ENCODE measurements around the gene USP4. TPM values are rescaled to one million over a fixed set of nuclear protein-coding genes. Genes with fewer than 3 reads are reported as not detected.
A peak's percentile ranks its signal among the peaks of the same experiment; 100 is the strongest.
"Not testable (repeated sequence)": the region's sequence is repeated elsewhere in the genome, so short reads cannot be mapped to it uniquely, and the experiment has no call there.

The USP4 gene
- total and polyA plus RNA-seq, 3 donors from 2014 or later, result 48.0 to 95.1 (median 72.0) TPM

DNA sequence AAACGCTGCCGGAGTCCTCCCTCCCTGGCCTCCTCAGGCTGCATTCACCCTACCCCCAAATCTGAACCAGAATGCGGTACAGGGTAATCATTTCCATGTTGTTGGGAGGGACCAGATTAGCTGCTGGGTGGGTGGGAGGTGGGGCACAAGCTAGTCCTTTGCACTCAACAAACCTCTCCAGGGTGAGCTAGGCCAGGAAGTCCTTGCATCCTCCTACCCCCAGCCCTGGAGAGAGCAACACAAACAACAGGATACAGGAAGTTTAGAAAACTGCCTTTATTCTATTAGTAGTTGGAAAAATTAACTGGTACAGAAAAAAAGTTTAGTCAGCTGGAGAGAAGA is 19.0 kb upstream of the USP4 start:
- peaks cover 10% of the 10 kb centered on the region for H3K4me1 ChIP-seq
- intact Hi-C loops (cut with DNase I; ENCODE audit: low total_unique reads), result no loop called here
- 3% methylated on average over 3 of the region's 3 CpGs; no CpG with 5 or more reads in 1 of the 2 donors for WGBS, 2 donors

DNA sequence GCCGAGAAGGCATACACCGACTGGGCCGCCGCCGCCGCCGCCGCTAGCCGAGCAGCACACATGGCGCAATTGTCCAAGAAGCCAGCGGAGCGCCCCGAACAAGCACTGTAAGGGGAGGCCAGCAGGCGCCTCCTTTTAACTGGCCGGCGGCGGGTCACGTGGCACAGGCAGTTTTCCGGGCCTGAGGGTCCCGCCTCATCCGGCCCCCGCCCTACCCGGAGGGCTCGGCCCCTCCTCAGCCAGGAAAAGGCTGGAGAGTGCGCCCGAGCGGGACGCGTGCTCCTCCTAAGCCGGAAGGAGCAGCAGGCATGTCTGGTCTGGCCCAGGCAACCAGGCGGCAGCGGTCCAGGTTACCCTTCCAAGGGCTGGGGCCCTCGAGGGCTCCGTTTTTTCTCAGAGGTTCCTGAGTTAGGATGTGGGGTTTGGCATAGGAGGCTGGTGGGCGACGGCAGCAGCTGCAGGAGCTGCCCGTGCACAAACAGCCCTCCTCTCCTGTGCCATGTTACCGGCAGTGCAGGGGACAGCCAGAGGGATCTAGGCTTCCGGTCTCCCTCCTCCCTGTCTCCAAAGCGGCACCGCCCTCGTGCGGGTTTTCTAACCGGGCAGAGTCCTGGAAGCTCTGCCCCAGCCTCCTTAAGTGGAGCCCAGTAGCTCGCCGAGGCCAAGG is 18.5 kb upstream of the USP4 start, which contains the start of gene GPX1:
Gene GPX1 (minus strand): TSS at position 137 of the 667 bp plus-strand sequence. CDS start 75 bp downstream, at position 62.
- H3K4me1 ChIP-seq, result peaks cover 10% of the 10 kb centered on the region
- 0% methylated on average over 33 of the region's 46 CpGs; no CpG with 5 or more reads in 1 of the 2 donors for WGBS, 2 donors
- peak; percentile 96 for DNase-seq
- peak within 1 kb of the TSS; percentile 74 to 82 for H3K4me3 ChIP-seq
- H3K27me3 ChIP-seq, result no peaks in the 10 kb centered on the region
- no peaks in the 10 kb centered on the region for H3K36me3 ChIP-seq (ENCODE audit: low read depth, missing control alignments)
- TF ChIP-seq CTCF (IDR thresholded peaks at IDR 0.05), result no peak
- no peak for TF ChIP-seq POLR2A (IDR thresholded peaks at IDR 0.05)
- intact Hi-C loops (cut with DNase I; ENCODE audit: low total_unique reads), result no loop called here
- H3K27ac ChIP-seq, result peak within 1 kb of the TSS; percentile 71 to 78
- no peaks in the 10 kb centered on the region for H3K9me3 ChIP-seq

More for the DNA sequence above, 19.0 kb upstream of the USP4 start:
- H3K27me3 ChIP-seq, result no peaks in the 10 kb centered on the region
- no peak for DNase-seq
- H3K27ac ChIP-seq, result peak overlapping the region; percentile 16 to 78
- peak overlapping the region; percentile 74 to 82 for H3K4me3 ChIP-seq
- no peaks in the 10 kb centered on the region for H3K36me3 ChIP-seq (ENCODE audit: low read depth, missing control alignments)
- TF ChIP-seq POLR2A (IDR thresholded peaks at IDR 0.05) (no peak), CTCF (IDR thresholded peaks at IDR 0.05) (no peak)
- H3K9me3 ChIP-seq, result no peaks in the 10 kb centered on the region

DNA sequence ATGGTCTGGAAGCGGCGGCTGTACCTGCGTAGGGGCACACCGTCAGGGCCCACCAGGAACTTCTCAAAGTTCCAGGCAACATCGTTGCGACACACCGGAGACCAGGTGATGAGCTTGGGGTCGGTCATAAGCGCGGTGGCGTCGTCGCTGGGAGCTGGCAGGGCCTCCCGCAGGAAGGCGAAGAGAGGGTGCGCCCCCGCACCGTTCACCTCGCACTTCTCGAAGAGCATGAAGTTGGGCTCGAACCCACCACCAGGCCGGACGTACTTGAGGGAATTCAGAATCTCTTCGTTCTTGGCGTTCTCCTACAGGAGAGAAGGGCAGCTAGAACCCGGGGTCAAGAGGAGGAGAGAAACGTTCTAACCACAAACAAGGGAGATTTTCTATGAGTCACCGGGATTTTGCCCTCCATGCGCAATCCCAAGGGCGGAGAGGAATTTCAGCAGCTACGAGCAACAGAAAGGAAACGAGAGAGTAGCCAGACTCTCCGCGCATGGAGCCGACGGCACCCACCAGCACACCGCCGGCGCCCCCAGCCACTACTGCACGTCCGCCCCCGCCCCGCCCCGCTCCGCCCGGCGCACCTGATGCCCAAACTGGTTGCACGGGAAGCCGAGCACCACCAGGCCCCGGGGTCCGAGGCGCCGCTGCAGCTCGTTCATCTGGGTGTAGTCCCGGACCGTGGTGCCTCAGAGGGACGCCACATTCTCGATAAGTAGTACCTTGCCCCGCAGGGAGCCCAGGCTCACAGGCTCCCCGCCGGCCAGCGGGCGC is 17.8 kb upstream of the USP4 start:
- H3K9me3 ChIP-seq; intact Hi-C loops (cut with DNase I; ENCODE audit: low total_unique reads); H3K4me1 ChIP-seq; H3K27me3 ChIP-seq; H3K36me3 ChIP-seq (ENCODE audit: low read depth, missing control alignments): not testable (repeated sequence)
- 1 to 5% methylated on average over 12 to 63 of the region's 63 CpGs for WGBS, 2 donors
- H3K27ac ChIP-seq, result peak overlapping the region; percentile 71 to 78
- DNase-seq, result peak; percentile 51
- peak overlapping the region; percentile 74 to 82 for H3K4me3 ChIP-seq

DNA sequence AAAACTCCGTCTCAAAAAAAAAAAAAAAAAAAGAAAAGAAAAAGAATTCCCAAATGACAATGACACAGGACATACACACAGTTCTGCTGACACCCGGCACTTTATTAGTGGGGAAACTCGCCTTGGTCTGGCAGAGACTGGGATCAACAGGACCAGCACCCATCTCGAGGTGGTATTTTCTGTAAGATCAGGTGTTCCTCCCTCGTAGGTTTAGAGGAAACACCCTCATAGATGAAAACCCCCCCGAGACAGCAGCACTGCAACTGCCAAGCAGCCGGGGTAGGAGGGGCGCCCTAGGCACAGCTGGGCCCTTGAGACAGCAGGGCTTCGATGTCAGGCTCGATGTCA is 17.2 kb upstream of the USP4 start:
- 36 to 47% methylated on average over 7 to 10 of the region's 10 CpGs for WGBS, 2 donors
- H3K9me3 ChIP-seq; DNase-seq; intact Hi-C loops (cut with DNase I; ENCODE audit: low total_unique reads); H3K4me1 ChIP-seq; H3K27me3 ChIP-seq; H3K36me3 ChIP-seq (ENCODE audit: low read depth, missing control alignments): not testable (repeated sequence)
- peak overlapping the region; percentile 71 to 78 for H3K27ac ChIP-seq
- H3K4me3 ChIP-seq, result peak overlapping the region; percentile 74 to 82

- no peak for DNase-seq
- Histone ChIP-seq H3K36me3 (ENCODE audit: low read depth, missing control alignments) (no peaks in the 10 kb centered on the region), H3K4me3 (no peak overlapping the region), H3K9me3 (no peaks in the 10 kb centered on the region), H3K4me1 (no peaks in the 10 kb centered on the region), H3K27ac (peak overlapping the region in 1 of 2 donors; percentile 18), H3K27me3 (no peaks in the 10 kb centered on the region)
- intact Hi-C loops (cut with DNase I; ENCODE audit: low total_unique reads), result no loop called here
- TF ChIP-seq CTCF (IDR thresholded peaks at IDR 0.05), result no peak
- TF ChIP-seq POLR2A (IDR thresholded peaks at IDR 0.05), result no peak
- WGBS, 2 donors, result 86 to 93% methylated on average over 5 of the region's 5 CpGs
These were observed 13.1 kb upstream of the USP4 start for GRCh38 chr3:49352890-49353421.
